ENCODE data around the gene CA5A. TPM values are rescaled to one million over a fixed set of nuclear protein-coding genes. Genes with fewer than 3 reads are reported as not detected.
"Not testable (repeated sequence)": the region's sequence is repeated elsewhere in the genome, so short reads cannot be mapped to it uniquely, and the experiment has no call there.

Gene CA5A
- total RNA-seq, 1 experiment from 2014 or later = not detected

DNA sequence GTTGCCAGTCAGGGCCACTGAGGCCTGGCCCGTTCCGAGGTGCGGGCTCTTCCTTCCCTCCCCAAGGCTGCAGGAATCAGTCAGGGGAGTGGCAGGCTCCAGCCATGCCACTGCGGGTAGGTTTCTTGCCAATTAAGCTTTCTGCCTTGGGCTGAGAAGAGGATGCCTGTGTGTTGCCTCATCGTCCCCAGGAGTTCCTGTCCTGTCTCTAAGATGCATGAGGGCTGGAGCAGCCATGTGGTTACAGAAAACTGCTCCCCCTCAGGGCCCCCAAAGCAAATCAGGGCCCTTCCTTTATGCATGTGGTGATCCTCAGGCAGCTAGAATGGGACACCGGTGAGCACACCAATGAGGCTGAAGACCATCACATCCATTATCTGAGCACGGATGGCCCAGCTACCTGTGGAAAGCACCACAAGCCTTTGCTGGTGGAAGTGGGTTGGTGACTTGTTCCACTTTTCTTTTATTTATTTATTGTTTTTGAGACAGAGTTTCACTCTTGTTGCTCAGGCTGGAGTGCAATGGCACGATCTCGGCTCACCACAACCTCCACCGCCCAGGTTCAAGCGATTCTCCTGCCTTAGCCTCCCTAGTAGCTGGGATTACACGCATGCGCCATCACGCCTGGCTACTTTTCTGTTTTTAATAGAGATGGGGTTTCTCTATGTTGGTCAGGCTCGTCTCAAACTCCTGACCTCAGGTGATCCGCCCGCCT lies 40.0 kb downstream of the CA5A start:
- not testable (repeated sequence) for H3K4me3 ChIP-seq, H3K36me3 ChIP-seq, H3K9me3 ChIP-seq, H3K27me3 ChIP-seq
- peak; percentile 10 for DNase-seq

DNA sequence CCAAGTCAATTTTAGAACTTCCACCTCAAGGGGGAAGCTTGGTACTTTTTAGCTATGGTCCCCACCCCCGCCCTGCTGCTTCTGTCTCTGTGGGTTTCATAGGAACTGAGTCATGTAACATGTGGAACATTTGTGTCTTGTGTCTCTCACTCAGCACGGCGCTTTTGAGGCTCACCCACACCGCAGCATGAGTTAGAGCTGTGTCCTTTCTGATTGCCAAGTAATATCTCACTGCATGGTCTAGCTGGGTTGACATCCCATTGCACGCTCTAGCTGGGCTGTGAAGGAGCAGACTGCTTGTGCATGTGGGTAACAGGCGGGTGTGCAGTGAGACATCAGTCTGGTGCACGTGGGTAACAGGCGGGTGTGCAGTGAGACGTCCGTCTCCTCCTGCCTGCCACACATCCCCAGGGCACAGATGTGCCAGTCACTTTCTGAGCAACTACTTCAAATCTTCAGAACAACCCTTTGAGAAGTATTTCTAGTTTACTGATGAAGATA lies 40.6 kb downstream of the CA5A start:
- Histone ChIP-seq H3K9me3 (no peaks in the 10 kb centered on the region), H3K27me3 (no peaks in the 10 kb centered on the region), H3K4me3 (no peak overlapping the region), H3K36me3 (no peaks in the 10 kb centered on the region)
- DNase-seq = peak; percentile 60

DNA sequence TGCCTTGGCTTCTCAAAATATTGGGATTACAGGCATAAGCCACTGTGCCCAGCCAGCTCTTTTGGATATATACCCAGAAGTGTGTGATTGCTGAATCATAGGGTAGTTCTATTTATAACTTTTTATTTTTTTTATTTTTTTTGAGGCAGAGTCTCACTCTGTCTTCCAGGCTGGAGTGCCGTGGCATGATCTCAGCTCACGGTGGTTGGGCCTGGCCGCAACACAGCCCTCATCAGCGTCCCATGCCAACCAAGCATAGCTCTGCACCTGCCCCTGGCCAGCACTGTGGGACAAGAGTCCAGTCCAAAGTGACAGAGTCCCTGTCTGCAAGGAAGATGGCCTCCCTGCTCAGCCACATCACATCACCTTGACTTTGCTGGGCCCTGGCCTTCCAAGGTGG lies 42.3 kb downstream of the CA5A start:
- not testable (repeated sequence) for H3K27me3 ChIP-seq, H3K36me3 ChIP-seq, H3K4me3 ChIP-seq, H3K9me3 ChIP-seq
- peak; percentile 56 for DNase-seq

DNA sequence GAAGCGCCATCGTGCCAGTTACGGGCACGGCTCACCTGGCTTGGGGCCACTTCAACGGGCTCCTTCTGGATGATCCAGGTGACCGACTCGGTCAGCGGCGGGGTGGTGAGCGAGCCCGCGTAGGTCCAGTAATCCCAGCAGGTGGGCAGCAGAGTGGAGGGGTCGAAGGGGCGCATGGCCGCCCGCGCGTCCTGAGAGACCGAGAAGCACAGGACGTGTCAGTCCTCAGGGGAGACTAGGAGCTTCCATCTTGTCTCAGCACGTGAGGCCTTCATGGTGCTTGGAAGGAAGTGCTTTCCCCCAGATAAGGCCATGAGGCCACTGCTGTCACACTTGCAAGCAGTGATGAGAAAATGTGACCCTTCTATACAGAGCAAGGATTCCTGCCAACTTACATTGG lies 44.6 kb downstream of the CA5A start:
- DNase-seq = no peak
- no peaks in the 10 kb centered on the region for H3K36me3 ChIP-seq
- no peaks in the 10 kb centered on the region for H3K27me3 ChIP-seq
- H3K9me3 ChIP-seq = no peaks in the 10 kb centered on the region
- no peak overlapping the region for H3K4me3 ChIP-seq

DNA sequence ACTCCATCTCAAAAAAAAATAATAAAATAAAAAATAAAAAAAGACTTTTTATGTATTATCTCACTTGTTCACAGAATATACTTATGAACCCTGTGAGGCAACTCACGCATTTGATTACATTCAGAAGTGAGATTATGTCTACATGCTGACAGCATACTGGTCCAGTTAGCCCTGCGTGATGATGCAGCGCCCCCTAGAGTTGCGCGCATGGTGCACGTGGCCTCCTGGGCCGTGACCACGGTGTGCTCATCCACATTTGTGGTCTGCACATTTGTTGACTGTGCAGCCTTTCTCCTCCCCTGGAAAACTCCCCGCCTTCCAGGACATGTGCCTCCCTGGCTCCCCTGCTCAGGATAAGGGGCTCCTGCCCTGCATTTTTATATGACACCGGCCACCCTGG lies 46.6 kb downstream of the CA5A start:
- not testable (repeated sequence) for H3K36me3 ChIP-seq, H3K4me3 ChIP-seq, H3K9me3 ChIP-seq, H3K27me3 ChIP-seq
- peak; percentile 17 for DNase-seq

DNA sequence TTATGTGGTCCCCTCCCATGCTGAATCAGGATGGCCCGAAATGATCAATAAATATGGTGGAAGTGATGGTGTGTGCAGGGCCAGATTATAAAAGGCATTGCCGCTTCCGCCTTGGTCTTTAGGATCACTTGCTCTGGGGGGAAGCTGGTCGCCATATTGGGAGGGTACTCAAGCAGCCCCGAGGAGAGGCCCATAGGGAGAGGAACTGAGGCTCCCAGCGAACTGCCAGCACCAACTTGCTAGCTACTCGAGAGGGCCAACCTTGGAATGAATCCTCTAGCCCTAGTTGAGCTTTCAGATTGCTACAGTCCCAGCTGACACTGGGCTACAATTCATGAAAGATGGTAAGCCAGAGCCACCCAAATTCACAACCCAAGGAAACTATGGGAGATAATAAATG lies 48.0 kb downstream of the CA5A start:
- not testable (repeated sequence) for H3K36me3 ChIP-seq, H3K27me3 ChIP-seq, H3K4me3 ChIP-seq, DNase-seq, H3K9me3 ChIP-seq

DNA sequence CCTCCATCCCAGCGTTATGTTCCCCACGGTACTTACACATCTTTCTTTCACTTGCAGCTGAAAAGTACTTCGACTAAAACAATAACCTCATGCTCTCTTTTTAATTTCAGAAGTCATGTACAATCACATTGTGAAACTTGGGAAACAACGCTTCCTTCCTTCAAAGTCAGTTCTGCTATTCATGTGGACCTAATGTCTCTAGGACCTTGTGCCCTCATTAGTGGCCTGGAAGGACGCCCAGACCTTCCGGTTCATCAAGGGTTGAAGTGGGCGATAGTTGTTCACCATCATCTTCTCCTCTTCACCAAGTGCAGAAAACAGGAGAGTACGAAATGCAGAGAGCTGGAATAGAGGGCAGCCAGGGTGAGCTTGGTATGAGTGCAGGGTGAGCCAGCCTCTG lies 48.4 kb downstream of the CA5A start:
- H3K9me3 ChIP-seq, DNase-seq, H3K27me3 ChIP-seq, H3K4me3 ChIP-seq, H3K36me3 ChIP-seq: not testable (repeated sequence)

DNA sequence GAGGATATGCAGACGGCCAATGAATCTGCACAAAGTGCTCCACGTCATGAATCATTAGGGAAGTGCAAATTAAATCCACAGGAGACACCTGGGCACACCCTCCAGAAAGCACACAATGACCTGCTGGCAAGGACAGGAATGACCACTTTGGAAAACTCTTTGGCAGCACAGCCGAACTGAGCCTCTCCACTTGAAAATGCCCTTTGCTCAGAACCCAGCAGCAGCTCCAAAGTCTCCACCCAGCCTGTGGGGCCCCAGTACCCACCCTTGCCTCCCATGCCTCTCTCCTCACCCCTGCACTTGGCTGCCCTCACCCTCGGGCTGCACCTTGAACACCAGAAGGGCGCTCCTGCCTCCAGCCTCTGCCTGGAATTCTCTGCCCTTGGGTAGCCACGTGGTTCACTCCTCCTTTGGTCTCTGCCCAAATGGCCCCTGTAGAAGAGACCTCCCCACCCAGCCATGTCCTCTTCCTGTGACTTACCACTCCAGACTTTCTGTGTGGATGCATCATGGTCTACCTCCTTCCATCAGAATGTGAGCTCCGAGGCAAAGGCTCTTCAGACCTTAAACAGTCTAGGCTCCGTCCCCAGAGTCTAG lies 50.9 kb downstream of the CA5A start:
- not testable (repeated sequence) for H3K9me3 ChIP-seq, DNase-seq, H3K27me3 ChIP-seq, H3K4me3 ChIP-seq, H3K36me3 ChIP-seq

DNA sequence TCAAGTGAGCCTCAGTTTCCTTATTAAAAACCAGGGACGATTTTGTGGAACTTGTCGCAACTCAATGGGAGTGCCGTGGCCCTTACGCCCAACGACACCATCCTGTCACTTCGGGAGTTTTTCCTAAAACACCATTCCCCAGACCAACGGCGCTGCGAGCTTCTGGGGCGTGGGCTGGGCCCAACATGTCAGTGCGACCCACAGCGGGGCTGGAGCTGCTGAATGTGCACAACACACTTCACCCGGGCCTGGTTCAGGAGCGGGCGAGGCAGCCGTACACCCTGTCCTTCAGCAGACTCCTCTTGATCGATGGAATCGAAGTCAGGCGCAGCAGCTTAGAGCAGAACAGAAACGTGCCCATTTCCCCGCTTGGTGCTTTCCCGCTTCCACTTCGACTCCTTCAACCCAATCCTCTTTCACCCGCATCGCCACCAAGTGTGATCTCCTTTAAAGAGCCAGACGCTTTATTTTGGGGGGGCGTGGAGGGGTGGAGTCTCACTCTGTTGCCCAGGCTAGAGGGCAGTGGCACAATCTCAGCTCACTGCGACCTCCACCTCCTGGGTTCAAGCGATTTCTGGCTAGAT lies 53.8 kb downstream of the CA5A start:
- H3K9me3 ChIP-seq = no peaks in the 10 kb centered on the region
- no peak overlapping the region for H3K4me3 ChIP-seq
- DNase-seq = no peak
- H3K27me3 ChIP-seq = no peaks in the 10 kb centered on the region
- no peaks in the 10 kb centered on the region for H3K36me3 ChIP-seq

DNA sequence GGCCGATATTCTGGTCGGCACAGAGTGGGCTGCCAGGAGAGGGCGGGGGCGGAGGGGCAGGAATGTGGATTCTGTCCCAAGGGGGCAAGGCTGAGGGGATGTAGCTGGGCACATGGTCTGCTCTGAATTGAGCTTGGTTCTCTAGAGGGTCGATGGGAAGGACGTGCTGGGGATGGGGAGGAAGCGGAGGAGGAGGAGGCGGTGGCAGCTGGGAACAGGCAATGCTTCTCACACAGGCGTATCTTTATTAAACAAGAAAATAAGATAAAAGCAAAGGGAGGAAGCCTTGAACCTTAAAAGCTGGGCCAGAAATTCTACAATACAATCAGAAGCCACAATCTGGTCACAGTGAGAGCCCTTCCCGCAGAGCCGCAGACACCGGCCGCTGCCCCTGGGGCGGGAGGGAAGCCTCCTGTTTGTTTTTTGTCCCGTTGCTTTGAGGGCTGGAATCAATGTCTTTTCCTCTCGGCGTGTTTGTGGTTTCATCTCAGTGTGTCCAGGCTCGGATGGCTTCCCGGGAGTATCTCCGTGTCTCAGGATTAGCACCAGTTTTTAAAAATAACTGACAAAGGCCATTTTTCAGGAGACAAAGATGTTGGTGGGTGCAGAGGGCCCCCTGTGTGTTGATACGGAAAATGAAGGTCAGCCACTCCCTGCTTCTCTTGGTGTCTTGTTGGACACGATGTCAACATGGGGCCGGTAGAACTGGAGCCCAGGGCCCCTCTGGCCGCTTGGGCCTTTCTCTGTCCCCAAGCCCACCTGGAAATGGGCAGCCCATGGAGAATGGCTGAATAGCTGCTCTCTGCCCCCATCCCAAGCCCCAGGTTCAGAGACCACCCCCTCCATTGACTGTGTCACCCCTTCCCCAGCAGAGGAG lies 54.8 kb downstream of the CA5A start:
- no peaks in the 10 kb centered on the region for H3K36me3 ChIP-seq
- no peaks in the 10 kb centered on the region for H3K27me3 ChIP-seq
- DNase-seq = no peak
- no peak overlapping the region for H3K4me3 ChIP-seq
- no peaks in the 10 kb centered on the region for H3K9me3 ChIP-seq

DNA sequence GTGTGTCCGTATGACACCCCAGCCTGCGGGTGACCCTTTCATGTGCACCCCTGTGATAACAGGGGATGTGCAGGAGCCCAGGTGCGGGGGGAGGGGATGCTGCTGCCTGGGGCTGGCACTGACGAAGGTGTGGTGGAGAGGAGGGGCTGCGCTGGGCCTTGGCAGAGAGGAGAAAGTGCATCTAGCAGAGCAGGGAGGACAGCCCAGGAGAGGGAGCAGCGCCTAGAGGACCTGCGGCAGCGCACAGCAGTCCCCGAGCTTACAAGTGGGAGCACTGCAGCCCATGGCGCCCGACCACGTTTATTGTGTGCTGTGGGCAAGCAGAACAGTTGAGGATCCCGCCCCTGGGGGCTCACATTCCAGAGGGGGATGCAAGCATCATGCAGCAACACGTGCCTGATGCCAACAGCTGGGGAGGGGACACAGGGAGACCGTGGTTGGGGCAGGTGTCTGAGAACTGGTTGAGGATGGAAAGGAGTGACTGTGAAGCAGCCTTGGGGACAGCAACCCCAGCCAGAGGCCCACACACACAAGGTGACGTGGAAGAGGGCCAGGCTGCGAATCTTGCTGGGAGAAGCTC lies 56.1 kb downstream of the CA5A start:
- DNase-seq = no peak
- no peaks in the 10 kb centered on the region for H3K36me3 ChIP-seq
- H3K27me3 ChIP-seq = no peaks in the 10 kb centered on the region
- H3K9me3 ChIP-seq = no peaks in the 10 kb centered on the region
- no peak overlapping the region for H3K4me3 ChIP-seq

DNA sequence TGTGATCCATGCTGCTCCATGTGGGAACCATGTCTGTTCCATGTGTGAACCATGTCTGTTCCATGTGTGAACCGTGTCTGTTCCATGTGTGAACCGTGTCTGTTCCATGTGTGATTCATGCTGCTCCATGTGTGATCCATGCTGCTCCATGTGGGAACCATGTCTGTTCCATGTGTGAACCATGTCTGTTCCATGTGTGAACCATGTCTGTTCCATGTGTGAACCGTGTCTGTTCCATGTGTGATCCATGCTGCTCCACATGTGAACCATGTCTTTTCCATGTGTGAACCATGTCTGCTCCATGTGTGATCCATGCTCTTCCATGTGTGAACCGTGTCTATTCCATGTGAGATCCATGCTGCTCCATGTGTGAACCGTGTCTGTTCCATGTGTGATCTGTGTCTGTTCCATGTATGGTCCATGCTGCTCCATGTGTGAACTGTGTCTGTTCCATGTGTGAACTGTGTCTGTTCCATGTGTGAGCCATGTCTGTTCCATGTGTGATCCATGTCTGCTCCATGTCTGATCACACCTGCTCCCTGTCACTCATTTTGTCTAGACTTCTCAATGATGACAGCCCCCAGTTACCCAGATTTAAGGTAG lies 56.8 kb downstream of the CA5A start:
- DNase-seq, H3K27me3 ChIP-seq, H3K9me3 ChIP-seq, H3K4me3 ChIP-seq, H3K36me3 ChIP-seq: not testable (repeated sequence)

DNA sequence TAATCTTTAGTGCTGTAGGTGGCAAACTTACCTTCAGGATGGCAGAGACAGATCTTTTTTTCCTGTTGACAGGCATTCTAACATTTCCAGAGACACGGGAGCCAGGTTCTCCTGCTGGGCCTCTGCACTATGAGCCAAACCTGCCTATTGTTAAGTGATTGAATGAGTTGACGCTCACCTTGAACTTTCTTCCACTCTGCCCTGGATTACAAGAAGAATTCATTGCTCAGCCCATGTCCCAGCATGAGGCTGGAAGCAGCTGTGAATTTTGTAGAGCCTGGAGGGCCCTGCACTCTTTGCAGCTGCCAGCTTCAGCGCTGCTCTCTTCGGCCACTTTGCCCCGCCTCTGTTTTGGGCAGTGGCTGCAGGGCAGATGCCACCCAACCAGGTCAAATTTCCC lies 57.6 kb downstream of the CA5A start:
- Histone ChIP-seq H3K4me3 (no peak overlapping the region), H3K36me3 (no peaks in the 10 kb centered on the region), H3K27me3 (no peaks in the 10 kb centered on the region), H3K9me3 (no peaks in the 10 kb centered on the region)
- no peak for DNase-seq

DNA sequence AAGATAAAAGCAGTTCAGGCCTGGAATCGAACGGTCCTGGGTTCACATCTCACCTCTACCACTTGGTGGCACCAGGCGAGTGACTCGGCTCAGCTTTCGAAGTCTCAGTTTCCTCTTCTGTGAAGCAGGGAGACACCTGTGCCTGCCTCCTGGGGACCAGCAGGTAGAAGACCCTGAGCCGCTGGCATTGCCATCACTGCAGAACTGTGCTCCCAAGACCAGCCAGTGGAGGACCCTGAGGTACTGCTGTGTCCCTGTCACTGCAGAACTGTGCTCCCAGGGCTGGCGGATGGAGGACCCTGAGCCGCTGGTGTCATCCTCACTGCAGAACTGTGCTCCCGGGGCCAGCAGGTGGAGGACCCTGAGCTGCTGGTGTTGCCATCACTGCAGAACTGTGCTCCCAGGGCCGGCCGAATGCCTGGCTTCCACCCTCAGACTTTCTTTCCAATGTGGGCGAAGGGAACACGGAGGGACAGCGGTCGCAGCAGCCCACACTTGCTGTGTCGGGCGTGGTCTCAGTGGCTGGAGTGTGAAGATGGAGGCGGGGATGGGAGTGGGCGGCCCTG lies 58.3 kb downstream of the CA5A start:
- H3K4me3 ChIP-seq = no peak overlapping the region
- no peaks in the 10 kb centered on the region for H3K27me3 ChIP-seq
- H3K9me3 ChIP-seq = no peaks in the 10 kb centered on the region
- no peaks in the 10 kb centered on the region for H3K36me3 ChIP-seq
- no peak for DNase-seq

DNA sequence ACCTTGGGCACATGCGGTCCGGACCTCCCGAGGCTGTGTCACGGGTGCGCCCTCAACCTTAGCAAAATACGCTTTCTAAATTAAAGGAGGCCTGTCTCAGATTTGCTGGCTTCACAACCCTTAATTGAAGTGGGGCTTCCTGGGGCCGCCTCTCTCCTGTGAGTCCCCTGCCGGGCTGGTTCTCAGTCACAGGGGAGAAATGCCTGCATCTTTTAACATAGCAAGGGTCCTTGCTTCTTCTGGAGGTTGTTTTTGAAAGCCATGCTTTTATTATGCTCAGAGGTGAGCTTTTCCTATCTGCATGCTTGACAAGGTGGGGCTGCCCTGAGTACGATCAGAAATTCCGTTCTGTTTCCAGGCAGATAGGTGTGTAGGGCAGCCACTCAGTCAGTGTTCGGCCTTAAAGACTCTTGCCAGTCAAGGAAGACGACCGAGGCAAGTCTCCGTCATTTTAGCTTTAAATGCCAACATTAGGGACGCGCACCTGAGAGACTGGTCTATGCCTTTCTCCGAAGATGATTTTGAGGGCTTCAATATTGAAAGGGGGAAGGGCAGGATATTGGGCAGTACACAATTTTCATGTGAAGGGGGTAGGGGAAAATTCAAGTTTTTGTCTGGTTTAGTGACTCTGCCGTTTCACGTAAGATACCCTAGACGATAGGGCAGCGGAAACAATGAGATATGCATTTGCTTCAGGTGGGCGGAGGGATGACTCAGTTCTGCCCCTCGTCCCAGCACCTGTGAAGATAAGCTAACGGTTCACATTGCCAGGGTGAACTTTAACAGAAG lies 61.5 kb downstream of the CA5A start:
- no peak overlapping the region for H3K4me3 ChIP-seq
- H3K9me3 ChIP-seq = no peaks in the 10 kb centered on the region
- H3K36me3 ChIP-seq = no peaks in the 10 kb centered on the region
- H3K27me3 ChIP-seq = no peaks in the 10 kb centered on the region
- DNase-seq = no peak
